Measurements from ENCODE around the gene COL11A1.
"Not testable (repeated sequence)": the region's sequence is repeated elsewhere in the genome, so short reads cannot be mapped to it uniquely, and the experiment has no call there.

COL11A1 gene

DNA sequence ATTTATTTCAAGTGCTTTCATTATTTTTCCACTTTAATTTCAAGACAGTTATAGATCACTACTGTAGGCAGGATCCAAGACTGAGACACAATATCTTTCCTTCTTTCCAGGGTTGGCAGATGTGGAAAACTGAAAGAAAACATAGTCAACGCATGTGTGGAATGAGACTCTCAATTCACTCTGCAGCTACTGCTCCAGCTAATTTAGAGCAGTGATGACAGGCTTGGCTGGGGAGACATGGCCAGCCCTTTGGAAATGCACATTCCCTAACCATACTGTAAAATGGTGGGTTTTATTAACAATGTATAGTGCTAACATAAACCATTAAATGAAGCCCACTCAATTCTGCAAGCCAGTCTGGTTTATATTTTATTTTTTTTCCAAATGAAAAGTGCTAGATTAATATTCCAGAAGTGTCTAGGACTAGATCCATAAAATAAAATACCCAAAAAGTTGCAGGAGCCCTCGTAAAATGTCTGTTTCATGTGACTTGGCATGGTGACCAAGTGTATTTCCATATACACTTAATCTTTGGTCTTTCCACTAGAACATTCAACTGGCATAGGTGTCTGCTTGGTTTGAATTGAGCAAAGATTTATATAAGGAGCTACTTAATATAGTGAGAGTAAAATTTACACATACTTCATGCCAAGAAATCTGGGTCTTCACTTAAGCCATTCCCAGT, 32.9 kb downstream of the COL11A1 start:
- no peak for DNase-seq

DNA sequence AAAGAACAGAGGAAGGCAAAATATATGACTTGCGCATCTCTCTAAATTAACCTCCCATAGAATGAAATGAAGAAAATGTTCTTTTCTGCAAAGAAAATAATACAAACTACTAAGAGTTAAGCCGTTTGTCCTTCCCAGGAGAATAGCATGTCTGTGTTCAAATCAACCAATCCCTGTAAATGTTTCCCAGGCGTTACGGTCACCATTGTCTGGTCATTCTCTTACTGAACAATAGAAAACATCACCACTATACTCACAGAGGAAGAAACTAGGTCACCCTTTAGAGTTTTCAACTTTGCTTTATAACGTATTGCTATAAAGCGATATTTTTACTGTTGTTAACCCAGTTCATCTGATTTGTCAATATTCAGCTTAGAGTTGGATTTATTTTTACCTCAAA, 34.1 kb downstream of the COL11A1 start:
- no peak for DNase-seq

DNA sequence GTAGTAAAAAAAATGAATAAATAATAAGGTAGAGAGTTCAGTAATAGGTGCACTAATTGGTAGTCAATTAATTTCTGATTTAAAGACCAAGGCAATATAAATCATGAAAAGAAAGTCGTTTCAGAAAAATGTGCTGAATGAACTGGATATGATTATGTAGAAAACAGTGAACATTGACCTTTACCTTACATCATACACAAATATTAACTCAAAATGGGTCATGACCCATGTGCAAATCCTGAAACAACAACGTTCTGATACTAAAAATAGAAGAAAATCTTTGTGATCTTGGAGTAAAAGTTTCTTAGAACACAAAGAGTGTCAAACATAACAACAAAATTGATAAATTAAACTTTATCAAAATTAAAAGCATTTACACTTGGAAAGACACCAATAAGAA, 39.1 kb downstream of the COL11A1 start:
- DNase-seq = no peak

DNA sequence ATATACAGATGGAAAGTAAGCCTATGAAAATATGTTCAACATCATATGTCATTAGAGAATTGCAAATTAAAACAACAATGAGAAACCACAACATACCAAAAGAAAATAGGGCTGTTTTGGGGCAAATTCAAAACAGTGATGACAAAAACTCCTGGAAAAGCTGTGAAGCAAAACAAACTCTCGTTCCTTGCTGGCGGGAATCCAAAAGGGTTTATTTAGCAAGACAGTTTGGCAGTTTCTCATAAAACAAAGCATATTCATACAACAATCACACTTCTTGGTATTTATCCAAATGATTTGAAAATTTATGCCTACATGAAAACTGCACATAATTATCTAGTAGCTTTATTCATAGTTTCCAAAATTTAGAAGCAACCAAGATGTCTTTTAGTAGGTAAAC, 44.4 kb downstream of the COL11A1 start:
- no peak for DNase-seq

DNA sequence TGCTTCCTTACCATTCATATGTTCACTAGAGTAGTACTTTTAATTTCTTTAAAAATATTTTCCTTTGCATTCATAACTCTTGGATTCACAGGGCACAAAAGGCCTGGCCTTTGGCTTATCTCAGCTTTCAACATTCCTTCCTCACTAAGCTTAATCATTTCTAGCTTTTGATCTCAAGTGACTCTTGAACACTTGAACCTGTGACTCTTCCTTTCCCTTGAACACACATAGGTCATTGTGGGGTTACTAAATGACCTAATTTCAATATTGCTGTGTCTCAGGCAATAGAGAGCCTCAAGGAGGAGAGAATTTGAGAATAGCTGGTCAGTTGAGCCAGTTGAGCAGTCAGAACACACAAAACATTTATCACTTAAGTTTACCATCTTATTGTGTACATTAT, 49.9 kb downstream of the COL11A1 start:
- no peak for DNase-seq

DNA sequence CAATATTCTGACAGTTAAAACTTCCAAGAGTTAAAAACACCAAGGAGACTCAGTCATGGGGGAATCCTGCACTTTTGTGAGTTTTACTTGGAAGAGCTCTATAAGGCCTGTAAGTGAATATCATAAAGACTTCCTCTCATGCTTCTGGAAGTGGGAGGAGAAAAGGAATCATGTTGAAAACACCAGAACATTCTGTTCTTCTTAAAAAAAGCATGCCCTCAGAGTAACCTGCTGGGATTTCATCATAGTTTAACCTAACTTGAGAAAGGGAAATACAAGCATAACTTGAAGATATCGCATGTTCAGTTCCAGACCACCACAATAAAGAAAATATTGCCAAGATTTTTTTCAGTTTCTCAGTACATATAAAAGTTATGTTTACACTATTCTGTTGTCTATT, 51.9 kb downstream of the COL11A1 start:
- DNase-seq = no peak

DNA sequence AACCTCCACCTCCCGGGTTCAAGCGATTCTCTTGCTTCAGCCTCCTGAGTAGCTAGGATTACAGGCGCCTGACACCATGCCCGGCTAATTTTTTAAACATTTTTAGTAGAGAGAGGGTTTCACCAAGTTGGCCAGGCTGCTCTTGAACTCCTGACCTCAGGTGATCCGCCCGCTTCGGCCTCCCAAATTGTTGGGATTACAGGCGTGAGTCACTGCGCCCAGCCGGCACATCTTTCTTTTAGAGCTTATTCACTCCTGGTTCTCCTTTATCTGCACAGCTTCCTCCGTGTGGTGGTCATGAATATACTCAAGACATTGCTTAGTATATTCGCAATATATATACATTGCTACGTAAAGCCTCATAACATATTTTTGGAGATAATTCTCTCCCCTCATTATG, 80.2 kb downstream of the COL11A1 start:
- not testable (repeated sequence) for DNase-seq

DNA sequence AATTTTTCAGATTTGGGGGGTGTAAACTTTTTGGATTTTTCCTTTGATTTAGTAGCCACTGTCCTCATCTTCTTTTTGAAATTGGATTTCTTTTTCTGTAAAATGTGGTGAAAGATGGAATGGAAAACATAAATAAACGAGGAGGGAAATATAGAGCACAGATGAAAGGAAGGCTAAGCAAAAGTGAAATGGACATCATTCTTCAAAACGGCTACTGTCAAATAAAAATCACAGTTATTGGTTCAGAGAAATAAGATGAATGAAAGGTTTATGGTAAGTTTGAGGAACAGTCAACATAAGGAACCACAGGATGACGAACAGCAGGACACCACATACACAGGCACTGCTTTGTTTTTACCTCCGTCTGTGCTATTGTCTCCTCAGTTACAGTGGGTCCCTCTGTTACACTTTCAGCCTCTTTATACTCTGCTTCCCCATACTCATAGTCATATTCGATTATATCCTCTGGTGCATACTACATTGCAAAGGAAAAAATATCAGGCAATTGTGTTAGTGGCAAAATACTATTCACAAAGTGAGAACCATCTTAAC, 82.4 kb downstream of the COL11A1 start:
- no peak for DNase-seq

DNA sequence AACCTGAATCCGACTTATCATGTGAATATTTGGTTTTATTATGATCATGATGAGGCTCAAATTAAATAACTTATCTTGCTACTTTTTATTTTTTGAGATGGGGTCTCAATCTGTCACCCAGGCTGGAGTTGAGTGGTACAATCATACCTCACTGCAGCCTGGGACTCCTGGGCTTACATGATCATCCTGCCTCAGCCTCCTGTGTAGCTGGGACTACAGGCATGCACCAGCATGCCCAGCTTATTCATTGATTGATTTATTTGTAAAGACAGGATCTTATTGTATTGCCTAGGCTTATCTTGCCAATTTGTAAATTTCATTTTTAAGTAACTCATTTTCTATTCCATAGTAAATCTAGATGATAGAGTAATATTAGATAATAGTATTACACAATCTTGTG, 84.3 kb downstream of the COL11A1 start:
- DNase-seq = no peak

DNA sequence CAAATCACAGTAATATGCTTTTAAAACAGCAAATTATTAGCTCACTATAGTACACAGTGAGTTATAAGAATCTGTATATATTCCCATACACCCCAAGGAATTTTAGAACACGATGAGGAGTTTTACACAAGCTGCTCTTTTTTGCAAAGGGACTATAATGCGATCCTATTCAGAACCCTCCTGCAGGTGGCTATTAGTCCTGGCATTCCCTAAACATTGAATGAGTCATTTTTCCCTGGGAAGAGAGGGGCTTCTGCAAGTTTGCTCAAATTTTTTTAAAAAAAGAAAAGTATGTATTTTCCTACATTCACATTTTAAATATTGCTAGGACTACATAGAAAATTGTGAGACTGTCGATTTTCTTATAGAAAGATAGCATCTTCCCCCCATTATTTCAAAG, 106.3 kb downstream of the COL11A1 start:
- DNase-seq = no peak

DNA sequence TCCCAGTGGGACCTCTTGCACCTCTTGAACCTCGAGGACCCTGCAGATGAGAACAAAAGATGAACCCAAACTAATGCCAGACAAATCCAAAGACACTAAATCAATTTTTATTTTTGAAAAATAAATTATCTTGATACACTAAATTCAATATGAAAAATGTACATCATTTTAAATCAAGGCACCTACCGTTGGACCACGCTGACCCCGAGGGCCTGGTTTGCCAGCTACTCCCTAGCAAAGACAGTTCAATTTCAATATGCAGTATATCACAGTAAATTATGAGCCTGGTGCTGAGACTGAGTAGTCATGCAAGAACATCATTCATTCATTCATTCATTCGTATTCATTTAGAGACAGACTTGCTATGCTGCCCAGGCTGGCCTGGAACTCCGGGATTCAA, 129.4 kb downstream of the COL11A1 start:
- no peak for DNase-seq

DNA sequence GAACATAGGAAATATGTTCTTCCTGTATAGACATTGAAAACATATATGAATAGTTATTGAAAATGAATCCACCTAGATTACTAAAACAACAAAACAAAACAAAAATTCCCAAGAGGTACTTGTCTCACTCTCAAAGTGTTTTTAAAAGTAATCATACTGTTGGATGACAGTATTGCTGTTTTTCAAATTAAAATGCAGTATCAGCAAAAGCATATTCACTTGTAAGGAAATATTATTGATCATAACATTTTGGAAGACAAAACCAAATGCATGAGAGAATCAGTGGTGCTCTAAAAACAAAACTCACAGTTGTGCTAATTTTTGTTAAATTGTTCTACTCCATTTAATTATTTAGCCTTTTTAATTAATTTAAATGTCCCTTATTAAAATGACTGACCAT, 131.0 kb downstream of the COL11A1 start:
- DNase-seq = no peak

DNA sequence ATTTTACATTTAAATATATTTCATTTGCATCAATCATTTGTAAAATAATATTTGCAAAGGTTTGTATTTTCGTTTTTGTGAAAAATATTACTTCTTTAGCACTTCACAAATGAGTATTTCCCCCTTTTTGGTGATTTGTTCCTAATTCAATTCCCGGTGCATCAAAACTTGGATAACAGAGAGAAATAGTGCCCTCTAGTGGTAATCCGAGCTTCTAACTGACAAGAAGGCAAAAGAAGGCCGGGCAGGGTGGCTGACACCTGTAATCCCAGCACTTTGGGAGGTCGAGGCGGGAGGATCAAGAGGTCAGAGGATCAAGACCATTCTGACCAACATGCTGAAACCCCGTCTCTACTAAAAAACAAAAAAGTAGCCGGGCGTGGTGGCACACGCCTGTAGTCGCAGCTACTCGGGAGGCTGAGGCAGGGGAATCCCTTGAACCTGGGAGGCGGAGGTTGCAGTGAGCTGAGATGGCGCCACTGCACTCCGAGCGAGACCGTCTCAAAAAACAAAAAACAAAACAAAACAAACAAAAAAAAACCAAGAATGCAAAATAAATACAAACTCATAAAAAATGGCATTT, 137.7 kb downstream of the COL11A1 start:
- peak; percentile 22 for DNase-seq

DNA sequence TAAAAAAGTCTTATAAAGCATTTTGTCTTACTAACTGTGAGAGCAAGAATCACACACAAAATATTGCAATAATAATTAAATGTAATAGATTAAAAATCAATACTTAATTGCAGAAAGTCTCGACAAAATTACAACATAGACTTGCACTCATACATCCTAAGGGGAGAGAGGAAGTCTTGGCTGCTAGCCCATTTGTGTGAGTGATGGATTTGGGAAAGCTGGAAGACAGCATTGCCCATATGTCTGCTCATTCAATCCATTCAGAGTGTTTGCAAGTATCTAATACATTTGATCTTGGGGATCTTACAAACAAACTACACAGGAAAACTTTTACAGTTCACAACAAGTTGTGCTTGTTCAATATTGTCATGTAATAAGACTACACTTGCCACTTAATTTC, 140.5 kb downstream of the COL11A1 start:
- no peak for DNase-seq

DNA sequence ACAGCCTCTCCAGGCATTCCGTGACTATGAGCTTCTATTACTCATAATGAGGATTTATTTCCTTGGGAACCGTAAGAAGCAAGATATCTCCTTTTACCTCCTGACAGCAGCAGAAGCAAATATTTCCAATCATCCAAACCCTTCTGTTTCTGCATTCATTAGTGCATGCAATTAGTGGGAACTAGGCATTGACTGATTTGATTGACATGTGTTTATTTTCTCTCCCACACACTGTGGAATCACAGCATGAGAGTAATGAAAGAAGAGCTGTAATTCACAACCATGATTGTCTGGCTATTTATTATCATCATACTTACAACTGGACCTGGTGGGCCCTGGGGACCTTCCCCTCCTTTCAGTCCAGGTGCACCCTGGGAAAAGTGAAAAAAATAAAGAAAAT, 146.8 kb downstream of the COL11A1 start:
- DNase-seq = no peak

DNA sequence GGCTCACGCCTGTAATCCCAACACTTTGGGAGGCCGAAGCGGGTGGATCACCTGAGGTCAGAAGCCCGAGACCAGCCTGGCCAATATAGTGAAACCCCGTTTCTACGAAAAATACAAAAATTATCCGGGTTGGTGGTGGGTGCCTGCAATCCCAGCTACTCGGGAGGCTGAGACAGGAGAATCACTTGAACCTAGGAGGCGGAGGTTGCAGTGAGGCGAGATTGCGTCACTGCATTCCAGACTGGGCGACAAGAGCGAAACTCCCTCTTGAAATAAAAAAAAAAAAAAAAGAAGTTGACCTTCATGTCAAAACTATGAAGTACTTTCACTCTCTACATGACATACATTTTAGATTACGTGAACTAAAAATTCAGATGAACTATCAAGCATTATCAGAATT, 153.7 kb downstream of the COL11A1 start:
- DNase-seq = no peak

DNA sequence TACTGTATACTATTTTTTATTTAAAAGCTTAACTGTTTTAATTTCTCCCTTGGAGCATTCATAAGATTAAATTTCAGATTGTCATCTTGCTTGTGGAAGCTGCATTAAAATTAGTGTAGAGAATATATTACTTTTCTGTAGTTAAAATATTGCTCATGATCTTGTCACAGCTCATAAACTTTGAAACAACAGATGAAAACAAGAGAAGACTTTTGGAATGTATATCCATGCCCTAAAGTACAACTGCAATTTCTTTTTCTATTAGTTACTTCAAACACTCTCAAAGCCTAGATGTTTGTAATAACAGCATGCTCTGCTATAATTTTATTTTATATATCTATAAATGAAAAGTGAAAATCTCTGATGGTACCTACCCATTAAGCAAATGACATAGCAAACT, 155.9 kb downstream of the COL11A1 start:
- no peak for DNase-seq

DNA sequence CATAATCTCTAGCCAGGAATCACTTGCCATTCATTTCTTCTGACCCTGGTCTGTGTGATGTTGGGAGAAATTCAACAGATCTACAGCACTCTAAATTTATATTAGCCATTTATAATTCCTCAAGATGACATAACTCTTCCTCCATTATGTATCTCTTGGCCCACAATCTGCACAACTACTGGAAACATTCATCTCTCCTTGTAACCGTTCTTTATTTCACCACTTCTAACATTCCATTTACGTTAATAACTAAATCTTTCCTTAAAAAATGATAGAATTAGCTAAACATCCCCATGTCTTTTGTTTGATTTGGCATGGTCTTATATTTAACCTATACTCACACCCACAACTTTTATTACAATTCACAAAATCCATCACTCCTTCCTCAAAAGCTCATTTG, 166.0 kb downstream of the COL11A1 start:
- no peak for DNase-seq

DNA sequence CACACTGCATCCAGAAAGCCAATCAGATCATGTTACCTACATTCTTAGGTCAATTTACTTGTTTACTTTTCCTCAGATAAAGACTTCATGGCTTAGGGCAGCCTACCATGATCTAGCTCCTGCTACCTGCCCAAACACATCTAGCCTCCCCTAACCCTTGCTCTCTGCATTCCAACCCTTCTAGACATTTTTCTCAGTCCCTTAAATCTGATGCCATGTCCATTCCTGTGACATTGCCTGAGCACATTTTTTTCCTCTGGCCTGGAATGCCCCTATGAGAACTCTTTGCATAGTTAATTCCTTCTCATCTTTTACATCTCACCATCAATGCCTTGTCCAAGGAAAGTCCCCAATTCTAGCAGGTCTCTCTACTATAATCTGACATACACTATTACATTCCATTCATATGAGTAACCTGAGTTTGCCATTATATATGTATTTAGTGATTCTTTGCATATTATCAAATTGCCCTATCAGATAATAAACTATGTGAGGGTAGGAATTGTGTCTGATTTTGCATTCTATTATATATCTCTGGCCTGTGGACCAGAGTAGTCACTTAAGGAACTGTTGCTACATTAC, 166.9 kb downstream of the COL11A1 start:
- no peak for DNase-seq

DNA sequence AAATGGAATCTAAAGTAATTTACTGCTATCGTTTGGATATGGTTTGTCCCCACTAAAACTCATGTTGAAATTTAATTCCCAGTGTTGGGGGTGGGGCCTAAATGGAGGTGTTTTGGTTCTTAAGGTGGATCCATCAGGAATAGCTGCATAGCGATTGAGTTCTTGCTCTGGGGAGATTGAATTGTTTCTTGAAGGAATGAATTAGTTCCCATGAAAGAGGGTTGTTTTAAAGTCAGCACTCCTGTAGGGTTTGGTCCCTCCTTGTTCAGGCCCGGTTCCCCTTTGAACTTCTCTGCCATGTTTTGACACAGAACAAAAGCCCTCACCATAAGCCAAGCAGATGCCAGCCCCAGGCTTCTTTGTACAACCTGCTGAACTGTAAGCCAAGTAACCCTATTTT, 170.9 kb downstream of the COL11A1 start:
- no peak for DNase-seq

DNA sequence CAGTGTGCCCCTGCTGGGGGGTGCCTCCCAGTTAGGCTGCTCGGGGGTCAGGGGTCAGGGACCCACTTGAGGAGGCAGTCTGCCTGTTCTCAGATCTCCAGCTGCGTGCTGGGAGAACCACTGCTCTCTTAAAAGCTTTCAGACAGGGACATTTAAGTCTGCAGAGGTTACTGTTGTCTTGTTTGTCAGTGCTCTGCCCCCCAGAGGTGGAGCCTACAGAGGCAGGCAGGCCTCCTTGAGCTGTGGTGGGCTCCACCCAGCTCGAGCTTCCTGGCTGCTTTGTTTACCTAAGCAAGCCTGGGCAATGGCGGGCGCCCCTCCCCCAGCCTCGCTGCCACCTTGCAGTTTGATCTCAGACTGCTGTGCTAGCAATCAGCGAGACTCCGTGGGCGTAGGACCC, 175.0 kb downstream of the COL11A1 start:
- not testable (repeated sequence) for DNase-seq

DNA sequence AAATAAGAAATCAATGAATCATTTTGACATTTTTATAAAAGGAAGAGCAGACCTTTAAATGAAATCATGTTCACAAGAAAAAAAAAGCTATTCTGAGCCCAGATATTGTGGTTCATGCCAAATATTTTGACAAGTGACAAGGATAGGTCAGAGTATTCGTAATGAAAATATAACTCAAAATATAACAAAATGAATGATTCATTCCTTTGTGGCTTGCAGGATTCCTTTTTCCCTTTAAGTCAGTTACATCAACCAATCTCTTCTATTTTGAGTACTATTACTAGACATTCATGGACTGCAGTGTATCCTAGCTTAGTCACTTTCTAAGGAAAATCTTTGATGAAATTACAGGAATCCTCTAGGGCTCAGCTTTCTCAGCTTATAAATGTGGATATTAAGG, 188.7 kb downstream of the COL11A1 start:
- no peak for DNase-seq

DNA sequence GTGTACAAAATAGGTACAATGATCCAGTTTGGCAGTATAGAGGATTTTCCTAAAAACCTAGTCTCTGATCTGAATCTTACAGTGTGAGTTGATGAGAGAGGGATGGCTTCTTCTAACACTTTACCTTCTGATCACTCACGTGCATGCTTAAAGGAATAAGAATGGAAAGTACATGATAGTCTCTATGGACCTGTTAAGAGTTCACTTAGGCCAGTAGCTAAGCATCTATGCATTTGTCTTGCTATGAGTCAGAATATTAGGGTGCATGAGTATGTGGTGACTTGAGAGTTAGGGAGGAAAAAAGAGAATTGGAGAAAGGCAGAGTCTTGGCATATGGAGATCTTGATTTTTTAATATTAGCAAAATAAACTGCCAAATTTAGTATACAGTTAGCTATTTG, 206.3 kb downstream of the COL11A1 start:
- DNase-seq = no peak

DNA sequence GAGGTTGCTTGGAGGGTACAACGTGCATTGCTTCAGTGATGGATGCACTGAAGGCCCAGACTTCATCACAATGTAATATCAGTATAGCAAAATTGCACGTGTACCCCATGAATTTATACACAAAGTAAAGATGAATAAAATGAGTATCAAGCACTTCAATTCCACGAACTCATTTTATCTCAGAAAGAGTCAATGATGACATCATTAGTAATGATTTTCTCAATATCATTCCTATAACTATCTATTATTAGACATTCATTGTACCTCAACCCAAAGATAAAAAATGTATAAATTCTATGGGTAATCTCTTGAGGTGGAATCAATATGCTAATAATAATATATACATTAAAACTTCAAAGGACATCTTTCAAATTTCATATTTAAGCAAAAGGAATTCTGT, 208.4 kb downstream of the COL11A1 start:
- DNase-seq = no peak

DNA sequence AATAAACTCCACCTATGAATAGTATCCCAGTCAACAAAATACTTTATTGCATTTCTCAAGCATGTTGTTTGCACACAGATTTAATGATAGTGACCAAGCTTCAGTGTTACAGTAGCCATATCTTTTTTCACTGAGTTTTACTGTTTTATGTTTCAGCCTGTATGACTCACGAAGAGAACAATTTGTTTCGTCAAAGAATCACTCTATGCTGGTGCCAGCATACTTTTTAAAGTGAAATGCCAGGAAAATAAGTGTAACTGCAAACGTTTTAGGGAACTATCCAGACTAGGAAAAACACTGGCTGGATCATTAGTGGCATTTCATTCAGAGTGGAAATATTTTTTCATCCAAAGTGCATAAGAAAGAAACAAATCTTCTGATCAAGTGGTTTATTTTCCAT, 210.8 kb downstream of the COL11A1 start:
- no peak for DNase-seq

Measured in CD4-positive, alpha-beta T cell treated with Interleukin-17A for 1 hour (primary cell).